ENCODE measurements around the gene PTBP3. TPM values are rescaled to one million over a fixed set of nuclear protein-coding genes. Genes with fewer than 3 reads are reported as not detected.
"Not testable (repeated sequence)": the region's sequence is repeated elsewhere in the genome, so short reads cannot be mapped to it uniquely, and the experiment has no call there.

PTBP3 gene
- polyA plus RNA-seq, 3 donors from 2014 or later, result 42.5 to 49.0 (median 42.9) TPM

- Mint-ChIP-seq H3K36me3 (peaks cover 0 to 16% (median 7%) of the 10 kb centered on the region in 3 donors), H3K4me1 (peaks cover 33 to 53% of the 10 kb centered on the region in 2 donors), H3K9me3 (no peaks in the 10 kb centered on the region), H3K4me3 (no peak overlapping the region), H3K27me3 (ENCODE audit: low read depth in 3 of 3) (no peaks in the 10 kb centered on the region), H3K27ac (no peak overlapping the region)
- DNase-seq, result no peak
Measured at GRCh38 chr9:112268413-112268812, 65.0 kb downstream of the PTBP3 start.

GRCh38 chr9:112267086-112267485, 66.3 kb downstream of the PTBP3 start:
- not testable (repeated sequence) for H3K27me3 Mint-ChIP-seq (ENCODE audit: low read depth in 3 of 3); DNase-seq; H3K9me3 Mint-ChIP-seq; H3K27ac Mint-ChIP-seq; H3K4me3 Mint-ChIP-seq
- peaks cover 30 to 50% of the 10 kb centered on the region in 2 donors for H3K4me1 Mint-ChIP-seq
- H3K36me3 Mint-ChIP-seq, result peaks cover 0 to 16% (median 7%) of the 10 kb centered on the region in 3 donors

- peaks cover 31 to 52% of the 10 kb centered on the region in 2 donors for H3K4me1 Mint-ChIP-seq
Measured at GRCh38 chr9:112265391-112265790, 68.0 kb downstream of the PTBP3 start.

GRCh38 chr9:112262577-112262976, 70.8 kb downstream of the PTBP3 start:
- peaks cover 19 to 48% of the 10 kb centered on the region in 2 donors for H3K4me1 Mint-ChIP-seq
- no peak for DNase-seq
- no peak overlapping the region for H3K4me3 Mint-ChIP-seq
- peaks cover 7 to 22% (median 11%) of the 10 kb centered on the region in 3 donors for H3K36me3 Mint-ChIP-seq
- peak overlapping the region in 1 of 6 donors; percentile 16 for H3K27ac Mint-ChIP-seq
- H3K27me3 Mint-ChIP-seq (ENCODE audit: low read depth in 3 of 3), result no peaks in the 10 kb centered on the region
- no peaks in the 10 kb centered on the region for H3K9me3 Mint-ChIP-seq

More at GRCh38 chr9:112265391-112265790, 68.0 kb downstream of the PTBP3 start:
- Mint-ChIP-seq H3K4me3 (no peak overlapping the region), H3K27ac (no peak overlapping the region), H3K9me3 (no peaks in the 10 kb centered on the region), H3K36me3 (peaks cover 7 to 19% (median 9%) of the 10 kb centered on the region in 3 donors), H3K27me3 (ENCODE audit: low read depth in 3 of 3) (no peaks in the 10 kb centered on the region)
- DNase-seq, result no peak

- no peaks in the 10 kb centered on the region for H3K27me3 Mint-ChIP-seq (ENCODE audit: low read depth in 3 of 3)
- DNase-seq, result no peak
- H3K4me1 Mint-ChIP-seq, result peaks cover 22 to 56% of the 10 kb centered on the region in 2 donors
- H3K9me3 Mint-ChIP-seq, result no peaks in the 10 kb centered on the region
- peaks cover 7 to 20% (median 11%) of the 10 kb centered on the region in 3 donors for H3K36me3 Mint-ChIP-seq
- peak overlapping the region in 2 of 6 donors; percentile 27 to 47 for H3K27ac Mint-ChIP-seq
- H3K4me3 Mint-ChIP-seq, result no peak overlapping the region
Measured at GRCh38 chr9:112261133-112261532, 72.3 kb downstream of the PTBP3 start.

GRCh38 chr9:112258106-112258505, 75.3 kb downstream of the PTBP3 start:
- no peaks in the 10 kb centered on the region for H3K9me3 Mint-ChIP-seq
- no peak for DNase-seq
- H3K4me3 Mint-ChIP-seq, result no peak overlapping the region
- peaks cover 0 to 16% (median 9%) of the 10 kb centered on the region in 3 donors for H3K36me3 Mint-ChIP-seq
- no peaks in the 10 kb centered on the region for H3K27me3 Mint-ChIP-seq (ENCODE audit: low read depth in 3 of 3)
- H3K4me1 Mint-ChIP-seq, result peaks cover 33 to 65% of the 10 kb centered on the region in 2 donors
- no peak overlapping the region for H3K27ac Mint-ChIP-seq

- Mint-ChIP-seq H3K9me3 (no peaks in the 10 kb centered on the region), H3K27me3 (ENCODE audit: low read depth in 3 of 3) (no peaks in the 10 kb centered on the region), H3K4me1 (peaks cover 40 to 73% of the 10 kb centered on the region in 2 donors), H3K36me3 (peaks cover 6 to 11% (median 11%) of the 10 kb centered on the region in 3 donors), H3K4me3 (no peak overlapping the region), H3K27ac (peak overlapping the region in 3 of 6 donors; percentile 49 to 78 (median 73))
- no peak for DNase-seq
Measured at GRCh38 chr9:112252194-112252593, 81.2 kb downstream of the PTBP3 start.

GRCh38 chr9:112249277-112249676, 84.1 kb downstream of the PTBP3 start:
- Mint-ChIP-seq H3K36me3 (peaks cover 9 to 11% (median 10%) of the 10 kb centered on the region in 3 donors), H3K9me3 (no peaks in the 10 kb centered on the region), H3K4me3 (no peak overlapping the region), H3K4me1 (peaks cover 30 to 49% of the 10 kb centered on the region in 2 donors), H3K27me3 (ENCODE audit: low read depth in 3 of 3) (no peaks in the 10 kb centered on the region), H3K27ac (peak overlapping the region in 4 of 6 donors; percentile 8 to 83 (median 40))
- no peak for DNase-seq

- DNase-seq, result no peak
- Mint-ChIP-seq H3K27ac (peak overlapping the region in 3 of 6 donors; percentile 8 to 83 (median 52)), H3K36me3 (peaks cover 9 to 11% (median 10%) of the 10 kb centered on the region in 3 donors), H3K27me3 (ENCODE audit: low read depth in 3 of 3) (no peaks in the 10 kb centered on the region), H3K4me1 (peaks cover 27 to 44% of the 10 kb centered on the region in 2 donors), H3K4me3 (no peak overlapping the region), H3K9me3 (no peaks in the 10 kb centered on the region)
Measured at GRCh38 chr9:112248722-112249121, 84.7 kb downstream of the PTBP3 start.

GRCh38 chr9:112247090-112247489, 86.3 kb downstream of the PTBP3 start:
- Mint-ChIP-seq H3K4me3 (no peak overlapping the region), H3K27ac (peak overlapping the region in 1 of 6 donors; percentile 57), H3K27me3 (ENCODE audit: low read depth in 3 of 3) (no peaks in the 10 kb centered on the region), H3K4me1 (peaks cover 19 to 34% of the 10 kb centered on the region in 2 donors), H3K9me3 (no peaks in the 10 kb centered on the region), H3K36me3 (peaks cover 6 to 10% (median 7%) of the 10 kb centered on the region in 3 donors)
- no peak for DNase-seq

- Mint-ChIP-seq H3K36me3 (peaks cover 3 to 7% (median 6%) of the 10 kb centered on the region in 3 donors), H3K4me1 (peaks cover 15 to 18% of the 10 kb centered on the region in 2 donors), H3K27ac (peak overlapping the region in 1 of 6 donors; percentile 24), H3K4me3 (no peak overlapping the region), H3K27me3 (ENCODE audit: low read depth in 3 of 3) (no peaks in the 10 kb centered on the region), H3K9me3 (no peaks in the 10 kb centered on the region)
- no peak for DNase-seq
Measured at GRCh38 chr9:112245126-112245525, 88.3 kb downstream of the PTBP3 start.

- Mint-ChIP-seq H3K9me3 (no peaks in the 10 kb centered on the region), H3K27ac (no peak overlapping the region), H3K36me3 (peaks cover 3 to 18% (median 13%) of the 10 kb centered on the region in 3 donors), H3K27me3 (ENCODE audit: low read depth in 3 of 3) (no peaks in the 10 kb centered on the region), H3K4me3 (no peak overlapping the region), H3K4me1 (peaks cover 8 to 16% of the 10 kb centered on the region in 2 donors)
- no peak for DNase-seq
Measured at GRCh38 chr9:112242147-112242804, 91.1 kb downstream of the PTBP3 start.

- no peak for DNase-seq
- Mint-ChIP-seq H3K27ac (no peak overlapping the region), H3K4me1 (peaks cover 8 to 16% of the 10 kb centered on the region in 2 donors), H3K27me3 (ENCODE audit: low read depth in 3 of 3) (no peaks in the 10 kb centered on the region), H3K9me3 (no peaks in the 10 kb centered on the region), H3K36me3 (peaks cover 3 to 18% (median 10%) of the 10 kb centered on the region in 3 donors), H3K4me3 (no peak overlapping the region)
Measured at GRCh38 chr9:112241491-112241890, 91.9 kb downstream of the PTBP3 start.

GRCh38 chr9:112239708-112240107, 93.7 kb downstream of the PTBP3 start:
- no peaks in the 10 kb centered on the region for H3K9me3 Mint-ChIP-seq
- DNase-seq, result no peak
- no peaks in the 10 kb centered on the region for H3K27me3 Mint-ChIP-seq (ENCODE audit: low read depth in 3 of 3)
- H3K4me1 Mint-ChIP-seq, result peaks cover 6 to 16% of the 10 kb centered on the region in 2 donors
- peaks cover 0 to 18% (median 10%) of the 10 kb centered on the region in 3 donors for H3K36me3 Mint-ChIP-seq
- H3K4me3 Mint-ChIP-seq, result no peak overlapping the region
- peak overlapping the region in 1 of 6 donors; percentile 14 for H3K27ac Mint-ChIP-seq

Data from immature natural killer cell (primary cell).